C4-2B (cell line): ENCODE measurements around the gene CD274.

ENCODE experiments used
- ZFX ChIP-seq: fragments of 450-650 bp; IDR thresholded peaks from 2 replicates; pipeline ENCODE4 v1.6.1; 2017
- TF ChIP-seq, protein P1 (sequence below): fragments of 450-650 bp; conservative IDR thresholded peaks from 2 replicates; pipeline ENCODE4 v1.5.1; 2017; ENCODE audit warnings: mild to moderate bottlenecking

GRCh38 chr9:5489630-5490490 is 39.5 kb downstream of the CD274 start:
- TF ChIP-seq, protein P1, sequence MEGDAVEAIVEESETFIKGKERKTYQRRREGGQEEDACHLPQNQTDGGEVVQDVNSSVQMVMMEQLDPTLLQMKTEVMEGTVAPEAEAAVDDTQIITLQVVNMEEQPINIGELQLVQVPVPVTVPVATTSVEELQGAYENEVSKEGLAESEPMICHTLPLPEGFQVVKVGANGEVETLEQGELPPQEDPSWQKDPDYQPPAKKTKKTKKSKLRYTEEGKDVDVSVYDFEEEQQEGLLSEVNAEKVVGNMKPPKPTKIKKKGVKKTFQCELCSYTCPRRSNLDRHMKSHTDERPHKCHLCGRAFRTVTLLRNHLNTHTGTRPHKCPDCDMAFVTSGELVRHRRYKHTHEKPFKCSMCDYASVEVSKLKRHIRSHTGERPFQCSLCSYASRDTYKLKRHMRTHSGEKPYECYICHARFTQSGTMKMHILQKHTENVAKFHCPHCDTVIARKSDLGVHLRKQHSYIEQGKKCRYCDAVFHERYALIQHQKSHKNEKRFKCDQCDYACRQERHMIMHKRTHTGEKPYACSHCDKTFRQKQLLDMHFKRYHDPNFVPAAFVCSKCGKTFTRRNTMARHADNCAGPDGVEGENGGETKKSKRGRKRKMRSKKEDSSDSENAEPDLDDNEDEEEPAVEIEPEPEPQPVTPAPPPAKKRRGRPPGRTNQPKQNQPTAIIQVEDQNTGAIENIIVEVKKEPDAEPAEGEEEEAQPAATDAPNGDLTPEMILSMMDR, result no peak
- no peak for TF ChIP-seq ZFX
